GM23338 (cell line): Measurements from ENCODE around the gene AMIGO1. TPM values are rescaled to one million over a fixed set of nuclear protein-coding genes. Genes with fewer than 3 reads are reported as not detected.

Source experiments
- ATAC-seq: fragments of 200-7000 bp; cut with Tn5 transposase; 3 replicates; pipeline ENCODE4 v1.9.1; 2020
- DNase-seq: peaks from one replicate; pipeline ENCODE4 v3.0.0-alpha.2; 2015; ENCODE audit warnings: low spot score
- H2AFZ ChIP-seq: fragments of 200-600 bp; sonication (generic); 2 replicates; pipeline ENCODE4 v1.8.0; 2016; ENCODE audit warnings: antibody characterized with exemption, mild to moderate bottlenecking, moderate library complexity
- H3F3A ChIP-seq: fragments of 200-600 bp; sonication (generic); replicated peaks from 2 replicates; pipeline ENCODE4 v1.8.0; 2017; ENCODE audit warnings: antibody characterized with exemption, mixed run types, low read depth
- H3K27ac ChIP-seq: fragments of 200-600 bp; sonication (generic); 2 replicates; pipeline ENCODE4 v1.6.1; 2016; ENCODE audit warnings: low read depth
- H3K27me3 ChIP-seq: fragments of 200-600 bp; sonication (generic); 2 replicates; pipeline ENCODE4 v1.8.0; 2016; ENCODE audit warnings: mild to moderate bottlenecking, mixed run types, moderate library complexity; ENCODE audit not compliant: insufficient read depth
- H3K36me3 ChIP-seq: fragments of 200-600 bp; sonication (generic); 2 replicates; pipeline ENCODE4 v1.8.0; 2016; ENCODE audit warnings: mild to moderate bottlenecking; ENCODE audit not compliant: insufficient read depth
- H3K4me1 ChIP-seq: fragments of 200-600 bp; sonication (generic); 2 replicates; pipeline ENCODE4 v1.8.0; 2016; ENCODE audit warnings: mild to moderate bottlenecking, moderate library complexity; ENCODE audit not compliant: insufficient read depth
- H3K4me2 ChIP-seq: fragments of 200-600 bp; sonication (generic); 2 replicates; pipeline ENCODE4 v1.7.1; 2017; ENCODE audit warnings: mixed run types
- H3K4me3 ChIP-seq: fragments of 200-600 bp; sonication (generic); 2 replicates; pipeline ENCODE4 v1.6.1; 2016; ENCODE audit warnings: mixed run types
- H3K79me2 ChIP-seq: fragments of 200-600 bp; sonication (generic); replicated peaks from 2 replicates; pipeline ENCODE4 v1.8.0; 2017; ENCODE audit warnings: mild to moderate bottlenecking; ENCODE audit not compliant: insufficient read depth
- H3K9me2 ChIP-seq: fragments of 200-600 bp; sonication (generic); 2 replicates; pipeline ENCODE4 v1.8.0; 2017; ENCODE audit not compliant: insufficient read depth
- H4K20me1 ChIP-seq: fragments of 200-600 bp; sonication (generic); replicated peaks from 2 replicates; pipeline ENCODE4 v1.8.0; 2017; ENCODE audit warnings: mild to moderate bottlenecking; ENCODE audit not compliant: insufficient read depth
- H3K27ac Mint-ChIP-seq: 2 replicates; pipeline ENCODE4 v1.8.0; 2020; ENCODE audit warnings: inconsistent platforms, mild to moderate bottlenecking, moderate library complexity, mixed read lengths
- H3K27me3 Mint-ChIP-seq: 3 replicates; pipeline ENCODE4 v1.8.0; 2022; ENCODE audit warnings: low read depth, mild to moderate bottlenecking, moderate library complexity, mixed read lengths, inconsistent platforms; ENCODE audit not compliant: insufficient read depth, poor library complexity
- H3K36me3 Mint-ChIP-seq: 3 replicates; pipeline ENCODE4 v1.8.0; 2021; ENCODE audit warnings: low read depth, mild to moderate bottlenecking, inconsistent platforms, moderate library complexity, mixed read lengths
- H3K4me1 Mint-ChIP-seq: 3 replicates; pipeline ENCODE4 v1.8.0; 2020; ENCODE audit warnings: mild to moderate bottlenecking, inconsistent platforms, mixed read lengths
- H3K4me3 Mint-ChIP-seq: 3 replicates; pipeline ENCODE4 v1.8.0; 2021; ENCODE audit warnings: moderate library complexity, mild to moderate bottlenecking, inconsistent platforms, mixed read lengths
- H3K9me3 Mint-ChIP-seq: 3 replicates; pipeline ENCODE4 v1.8.0; 2020; ENCODE audit warnings: moderate library complexity, mild to moderate bottlenecking, inconsistent platforms, mixed read lengths
- CREB1 ChIP-seq: fragments of 250-450 bp; sonication (Bioruptor Pico); IDR thresholded peaks from 2 replicates; pipeline ENCODE4 v1.5.0; 2020; ENCODE audit warnings: low read depth, mild to moderate bottlenecking, moderate library complexity
- CTCF ChIP-seq, 2 experiments: fragments of 200-600 bp in 1 of 2; sonication (generic) in 1 of 2; conservative IDR thresholded peaks; 2 replicates each; pipeline versions ENCODE4 v1.5.1 to v1.6.1; 2016 to 2017; ENCODE audit warnings: antibody characterized with exemption in 2 of 2, low read depth in 2 of 2, mild to moderate bottlenecking in 2 of 2, moderate library complexity in 1 of 2
- ETS1 ChIP-seq: IDR thresholded peaks from 2 replicates; pipeline ENCODE4 v1.6.1; 2016; ENCODE audit warnings: antibody characterized with exemption
- EZH2 ChIP-seq: fragments of 200-600 bp; sonication (generic); IDR thresholded peaks from one replicate; pipeline ENCODE4 v1.8.0; 2017; ENCODE audit warnings: antibody characterized with exemption, mild to moderate bottlenecking, low read depth; ENCODE audit not compliant: unreplicated experiment
- EZH2phosphoT487 ChIP-seq: fragments of 200-600 bp; sonication (generic); IDR thresholded peaks from one replicate; pipeline ENCODE4 v1.8.1; 2018; ENCODE audit warnings: antibody characterized with exemption; ENCODE audit not compliant: unreplicated experiment
- JUNB ChIP-seq: IDR thresholded peaks from one replicate; pipeline ENCODE4 v1.6.1; 2016; ENCODE audit warnings: antibody characterized with exemption; ENCODE audit not compliant: unreplicated experiment
- NANOG ChIP-seq: IDR thresholded peaks from 2 replicates; pipeline ENCODE4 v1.6.1; 2016; ENCODE audit warnings: antibody characterized with exemption, borderline replicate concordance
- POLR2AphosphoS5 ChIP-seq: IDR thresholded peaks from 2 replicates; pipeline ENCODE4 v1.6.1; 2016; ENCODE audit warnings: antibody characterized with exemption, low read depth
- REST ChIP-seq: IDR thresholded peaks from one replicate; pipeline ENCODE4 v1.6.1; 2018; ENCODE audit warnings: antibody characterized with exemption; ENCODE audit not compliant: unreplicated experiment
- STAT1 ChIP-seq: IDR thresholded peaks from one replicate; pipeline ENCODE4 v1.6.1; 2016; ENCODE audit warnings: antibody characterized with exemption; ENCODE audit not compliant: unreplicated experiment
- ZNF114 ChIP-seq: fragments of 250-450 bp; sonication (Bioruptor Pico); IDR thresholded peaks from 2 replicates; pipeline ENCODE4 v1.5.0; 2020; ENCODE audit warnings: mild to moderate bottlenecking, moderate library complexity
- ZNF331 ChIP-seq: fragments of 250-450 bp; sonication (Bioruptor Pico); IDR thresholded peaks from 2 replicates; pipeline ENCODE4 v1.5.0; 2020; ENCODE audit warnings: low read depth, mild to moderate bottlenecking, moderate library complexity
- ZNF462 ChIP-seq: fragments of 250-450 bp; sonication (Bioruptor Pico); IDR thresholded peaks from 2 replicates; pipeline ENCODE4 v1.5.0; 2020; ENCODE audit warnings: mild to moderate bottlenecking, moderate library complexity
- polyA plus RNA-seq: library from polyadenylated mRNA; unstranded; fragments of >200 nt; fragmentation: Nextera tagmentation; extraction: Ambion mirVana; gene quantifications from 2 replicates; pipeline ENCODE4 v1.2.1, GENCODE V29; 2016
- total RNA-seq: library from RNA; depleted of rRNA; stranded (reverse); fragments of >200 nt; shearing (Covaris generic); gene quantifications from 2 replicates; pipeline ENCODE4 v1.2.3, GENCODE V29; 2014

The AMIGO1 gene
- total and polyA plus RNA-seq, 2 experiments from 2014 or later = 0.53 to 3.8 TPM

GRCh38 chr1:109522026-109522425, 12.5 kb upstream of the AMIGO1 start:
- Histone ChIP-seq H3K4me1 (no peaks in the 10 kb centered on the region), H3F3A (no peaks in the 10 kb centered on the region), H4K20me1 (no peaks in the 10 kb centered on the region), H3K27me3 (no peaks in the 10 kb centered on the region), H3K79me2 (no peaks in the 10 kb centered on the region), H3K4me2 (no peak overlapping the region), H3K4me3 (no peak overlapping the region), H3K9me2 (no peaks in the 10 kb centered on the region), H3K27ac (no peak overlapping the region), H2AFZ (no peak overlapping the region), H3K36me3 (no peaks in the 10 kb centered on the region)
- H3K27me3 Mint-ChIP-seq = peaks cover 2% of the 10 kb centered on the region
- peaks cover 6% of the 10 kb centered on the region; the same call in 1 of the 3 replicates for H3K4me1 Mint-ChIP-seq
- H3K27ac Mint-ChIP-seq = no peak overlapping the region
- H3K36me3 Mint-ChIP-seq = no peaks in the 10 kb centered on the region
- TF ChIP-seq EZH2phosphoT487 (no peak), JUNB (no peak), ZNF462 (CRISPR knock-in tag) (no peak), CREB1 (CRISPR knock-in tag) (no peak), ETS1 (no peak), NANOG (no peak), CTCF (conservative IDR thresholded peaks at IDR 0.05; ENCODE audit: low read depth in 2 of 2) (no peak), EZH2 (no peak), POLR2AphosphoS5 (no peak), STAT1 (no peak), ZNF331 (no peak), ZNF114 (CRISPR knock-in tag) (no peak), REST (no peak)
- H3K4me3 Mint-ChIP-seq = no peak overlapping the region
- DNase-seq (no peak), ATAC-seq (no peak)
- no peaks in the 10 kb centered on the region for H3K9me3 Mint-ChIP-seq
